ENCODE results near the gene CD151. TPM values are rescaled to one million over a fixed set of nuclear protein-coding genes. Genes with fewer than 3 reads are reported as not detected.

The CD151 gene
- total RNA-seq, 1 experiment from 2014 or later: 296 TPM

GRCh38 chr11:809287-810039, 23.3 kb upstream of the CD151 start, which contains the start of gene RPLP2:
Gene RPLP2 (plus strand): TSS chr11:809967. CDS start chr11:810235, 268 bp downstream.
- peak; percentile 93 for DNase-seq (ENCODE audit: low read depth, low spot score)
- Histone ChIP-seq H3K4me1 (ENCODE audit: control insufficient read depth in 1 of 2, insufficient read depth in 2 of 2, low read length in 2 of 2) (peaks cover 19 to 55% of the 10 kb centered on the region in 2 experiments), H3K27ac (ENCODE audit: low read depth, low read length) (peak within 1 kb of the TSS; percentile 93), H3K79me2 (ENCODE audit: insufficient read depth, low read length) (peaks cover 55% of the 10 kb centered on the region), H3K9me3 (ENCODE audit: control insufficient read depth in 1 of 2, insufficient read depth in 1 of 2, low read depth in 1 of 2, low read length in 2 of 2) (no peaks in the 10 kb centered on the region), H3K4me3 (replicated peaks in 1 of 2; ENCODE audit: low read depth in 1 of 2, low read length in 2 of 2) (peak within 1 kb of the TSS; percentile 82 to 97), H3K36me3 (ENCODE audit: control insufficient read depth in 1 of 2, insufficient read depth in 2 of 2, low read length in 2 of 2) (peaks cover 21 to 38% of the 10 kb centered on the region in 2 experiments), H3K9me2 (ENCODE audit: insufficient read depth) (no peaks in the 10 kb centered on the region), H3K4me2 (ENCODE audit: low read length) (peak within 1 kb of the TSS; percentile 88), H3K9ac (ENCODE audit: low read length) (peak within 1 kb of the TSS; percentile 100), H3K27me3 (ENCODE audit: insufficient read depth, low read length) (no peaks in the 10 kb centered on the region), H2AFZ (ENCODE audit: low read depth, low read length, poor library complexity, severe bottlenecking) (no peak within 1 kb of the TSS), H4K20me1 (ENCODE audit: insufficient read depth) (peaks cover 17% of the 10 kb centered on the region; the same call in 1 of the 2 replicates)
- TF ChIP-seq SP1 (IDR thresholded peaks at IDR 0.05; ENCODE audit: low read depth) (no peak), ZFX (IDR thresholded peaks at IDR 0.05) (peak; percentile 99), POLR2AphosphoS5 (IDR thresholded peaks at IDR 0.05; ENCODE audit: low read depth, low read length) (peak; percentile 88), CTCF (IDR thresholded peaks at IDR 0.05 in 2 of 3, conservative IDR thresholded peaks at IDR 0.05 in 1 of 3; ENCODE audit: borderline replicate concordance in 1 of 3, insufficient read depth in 1 of 3, low read depth in 2 of 3, low read length in 2 of 3) (no peak), POLR2A (IDR thresholded peaks at IDR 0.05; ENCODE audit: borderline replicate concordance, extremely low read depth, insufficient read depth, insufficient read length) (peak; percentile 48), TCF7L2 (IDR thresholded peaks at IDR 0.05; ENCODE audit: borderline replicate concordance, extremely low read depth, insufficient read depth, insufficient read length) (peak; percentile 34), YY1 (IDR thresholded peaks at IDR 0.05; ENCODE audit: extremely low read depth, insufficient replicate concordance, low read depth, low read length) (peak; percentile 61), CBX3 (IDR thresholded peaks at IDR 0.05; ENCODE audit: low read depth) (no peak), SIN3A (IDR thresholded peaks at IDR 0.05; ENCODE audit: low read depth) (no peak), ZNF274 (IDR thresholded peaks at IDR 0.05; ENCODE audit: low read depth, low read length) (no peak)
- ATAC-seq: peak; percentile 69
- ChIA-PET POLR2A (interaction anchor here (1.0 to 4.4 kb wide), 7 partner anchors 10 to 33 kb away, joined by 3 to 45 read pairs (median 6); partner anchors contain the start of genes CRACR2B, PNPLA2 and TSPAN4), RAD21 (ENCODE audit: low non-redundant PET in 1 of 2, low total read pairs in 2 of 2, uncharacterized antibody in 2 of 2, unreplicated experiment in 2 of 2) (no interaction called here), CTCF (interaction anchor here (1.0 to 1.5 kb wide), 3 partner anchors 8 to 29 kb away, joined by 3 to 7 read pairs (median 3); partner anchors contain the start of gene PNPLA2)
- no TSS peak for BruUV-seq (replicated peaks)
- intact Hi-C loops (cut with micrococcal nuclease): loop anchor here (1.0 to 5.0 kb wide), 2 partner anchors 13 to 33 kb away; partner anchors contain the start of genes POLR2L and TSPAN4
